GM12878 (cell line): Measurements from ENCODE around the gene CDC42SE2. TPM values are rescaled to one million over a fixed set of nuclear protein-coding genes. Genes with fewer than 3 reads are reported as not detected.
A peak's percentile ranks its signal among the peaks of the same experiment; 100 is the strongest.

Source experiments
- ATAC-seq: fragments of 200-7000 bp; cut with Tn5 transposase; 3 replicates; pipeline ENCODE4 v1.9.1; 2020; ENCODE audit warnings: mild to moderate bottlenecking, moderate library complexity
- BruUV-seq: library from RNA; stranded (reverse); fragments of 400-500 nt; replicated peaks from 2 replicates; lab custom pipeline; 2021; lab: Mats Ljungman, UMichigan
- CTCF ChIA-PET: fragments of 300-600 bp; sonication (Branson Sonifier 250); formaldehyde crosslinking; extraction: SDS; loops from one replicate; lab custom pipeline; 2021; ENCODE audit warnings: inconsistent platforms; lab: Yijun Ruan, JAX
- POLR2A ChIA-PET: fragments of 350-600 bp; formaldehyde crosslinking; extraction: SDS; loops from one replicate; lab custom pipeline; 2021; ENCODE audit warnings: inconsistent platforms; lab: Charles Lee
- RAD21 ChIA-PET: fragments of 300-600 bp; sonication (Branson Sonifier 250); formaldehyde crosslinking; loops from one replicate; lab custom pipeline; 2023; ENCODE audit warnings: antibody characterized with exemption; ENCODE audit not compliant: unreplicated experiment; lab: Charles Lee
- SMC1A ChIA-PET: fragments of 300-600 bp; sonication (Branson Sonifier 250); formaldehyde crosslinking; loops from one replicate; lab custom pipeline; 2023; ENCODE audit not compliant: unreplicated experiment, uncharacterized antibody; lab: Charles Lee
- DNase-seq: peaks from one replicate; pipeline ENCODE4 v3.0.0-alpha.2; 2011; ENCODE audit warnings: low read depth, low spot score
- FAIRE-seq: peaks from 3 replicates; lab custom pipeline; 2011; peaks lifted over from hg19 to GRCh38; lab: Jason Lieb, UNC
- H2AFZ ChIP-seq: 2 replicates; pipeline ENCODE4 v1.6.0; 2011; ENCODE audit warnings: low read depth, low read length, control low read depth; ENCODE audit not compliant: control insufficient read depth
- H3K27ac ChIP-seq: 2 replicates; pipeline ENCODE4 v1.5.1; 2011; ENCODE audit warnings: control low read depth; ENCODE audit not compliant: control insufficient read depth, insufficient read depth
- H3K27me3 ChIP-seq, 2 experiments: replicated peaks in 1 of 2; 2 replicates each; pipeline versions ENCODE4 v1.6.0 to v1.6.1; 2011; ENCODE audit warnings: low read length in 1 of 2; ENCODE audit not compliant: control insufficient read depth in 2 of 2, insufficient read depth in 2 of 2
- H3K36me3 ChIP-seq, 2 experiments: 2 replicates each; pipeline ENCODE4 v1.5.1; 2011; ENCODE audit warnings: low read length in 1 of 2; ENCODE audit not compliant: control insufficient read depth in 2 of 2, insufficient read depth in 2 of 2
- H3K4me1 ChIP-seq: 2 replicates; pipeline ENCODE4 v1.6.1; 2011; ENCODE audit warnings: mild to moderate bottlenecking, low read length, moderate library complexity, mixed read lengths; ENCODE audit not compliant: control insufficient read depth, insufficient read depth
- H3K4me2 ChIP-seq: 2 replicates; pipeline ENCODE4 v1.6.0; 2011; ENCODE audit warnings: control low read depth; ENCODE audit not compliant: control insufficient read depth, insufficient read depth
- H3K4me3 ChIP-seq: fragments of 200-600 bp; sonication (generic); 2 replicates; pipeline ENCODE4 v1.5.1; 2016
- H3K79me2 ChIP-seq: 2 replicates; pipeline ENCODE4 v1.6.0; 2011; ENCODE audit warnings: low read length; ENCODE audit not compliant: control insufficient read depth, insufficient read depth
- H3K9ac ChIP-seq: 2 replicates; pipeline ENCODE4 v1.8.0; 2011; ENCODE audit warnings: low read length, control low read depth, mixed read lengths; ENCODE audit not compliant: control insufficient read depth, insufficient read depth
- H3K9me3 ChIP-seq: replicated peaks from 3 replicates; pipeline ENCODE4 v1.5.1; 2011; ENCODE audit warnings: mild to moderate bottlenecking, low read length; ENCODE audit not compliant: control insufficient read depth, insufficient read depth
- H4K20me1 ChIP-seq: 2 replicates; pipeline ENCODE4 v1.6.0; 2011; ENCODE audit not compliant: control insufficient read depth, insufficient read depth
- BRCA1 ChIP-seq: IDR thresholded peaks from 2 replicates; pipeline ENCODE4 v1.6.1; 2011; ENCODE audit warnings: low read depth, low read length, improper control_type of control experiment
- CHD2 ChIP-seq: IDR thresholded peaks from 2 replicates; pipeline ENCODE4 v1.6.1; 2011; ENCODE audit warnings: low read depth, low read length, improper control_type of control experiment, borderline replicate concordance
- CREM ChIP-seq: IDR thresholded peaks from 2 replicates; pipeline ENCODE4 v1.6.1; 2014; ENCODE audit warnings: antibody characterized with exemption, low read depth
- FOS ChIP-seq: IDR thresholded peaks from 3 replicates; pipeline ENCODE4 v1.6.1; 2011; ENCODE audit warnings: borderline replicate concordance; ENCODE audit not compliant: insufficient read length; ENCODE audit errors: extremely low read depth
- NR2C1 ChIP-seq: fragments of 450-650 bp; IDR thresholded peaks from 2 replicates; pipeline ENCODE4 v1.6.1; 2017; ENCODE audit warnings: antibody characterized with exemption, mild to moderate bottlenecking, moderate library complexity
- PML ChIP-seq: IDR thresholded peaks from 2 replicates; pipeline ENCODE4 v1.6.1; 2012; ENCODE audit warnings: low read length, inconsistent platforms
- SIX5 ChIP-seq: IDR thresholded peaks from 2 replicates; pipeline ENCODE4 v1.6.1; 2011; ENCODE audit warnings: mild to moderate bottlenecking, low read depth, low read length, moderate library complexity; ENCODE audit not compliant: severe bottlenecking
- SMAD1 ChIP-seq: fragments of 450-650 bp; IDR thresholded peaks from 2 replicates; pipeline ENCODE4 v1.6.1; 2018; ENCODE audit warnings: mild to moderate bottlenecking, low read depth; ENCODE audit not compliant: partially characterized antibody
- SMC3 ChIP-seq: IDR thresholded peaks from 2 replicates; pipeline ENCODE4 v1.6.1; 2011; ENCODE audit warnings: low read length, improper control_type of control experiment, borderline replicate concordance
- ZNF207 ChIP-seq: fragments of 450-650 bp; IDR thresholded peaks from 2 replicates; pipeline ENCODE4 v1.6.1; 2014; ENCODE audit warnings: antibody characterized with exemption, mild to moderate bottlenecking, borderline replicate concordance
- ZNF24 ChIP-seq: fragments of 450-650 bp; IDR thresholded peaks from 2 replicates; pipeline ENCODE4 v1.6.1; 2017; ENCODE audit warnings: antibody characterized with exemption, mild to moderate bottlenecking
- WGBS: methylation state at CpG from one replicate; pipeline ENCODE4 v1.1.6; 2016; ENCODE audit warnings: low lambda C conversion rate; ENCODE audit not compliant: insufficient replicate concordance, insufficient coverage; ENCODE audit errors: missing lambda C conversion rate; 5-methylcytosine and 5-hydroxymethylcytosine counted together
- in situ Hi-C: fragments of 300-500 bp; cut with MboI; formaldehyde crosslinking; loops from 9 replicates; pipeline ENCODE4 v1.14.3; 2018; ENCODE audit warnings: mixed read lengths
- intact Hi-C: fragments of 100-400 bp; cut with micrococcal nuclease; formaldehyde crosslinking; loops from one replicate; pipeline ENCODE4 v1.14.2; 2022; ENCODE audit not compliant: unreplicated experiment
- polyA plus RNA-seq, 11 experiments: library from polyadenylated mRNA; depleted of rRNA in 4 of 11; unstranded in 6 of 11; stranded (reverse) in 5 of 11; fragments of >200 nt; fragmentation: Nextera tagmentation in 4 of 11; fragmentation: Illumina TruSeq in 1 of 11; extraction: Ambion mirVana in 4 of 11; extraction: Trizol in 1 of 11; gene quantifications; 1 replicate in 1 of 11; 2 replicates in 10 of 11; pipeline versions ENCODE4 v1.2.1 to v1.2.3, GENCODE V29; 2011 to 2016; ENCODE audit warnings: inconsistent platforms in 2 of 11, missing spikeins in 2 of 11, low read depth in 1 of 11
- total RNA-seq, 4 experiments: library from RNA; depleted of rRNA in 3 of 4; stranded (reverse); fragments of >200 nt in 3 of 4; fragmentation: Illumina TruSeq in 1 of 4; extraction: Trizol in 1 of 4; gene quantifications; 2 replicates each; pipeline versions ENCODE4 v1.2.1 to v1.2.3, GENCODE V29; 2013 to 2021
- TF ChIP-seq, protein P1 (sequence below): IDR thresholded peaks from 2 replicates; pipeline ENCODE4 v1.6.1; 2012; ENCODE audit warnings: low read depth, low read length, improper control_type of control experiment
- TF ChIP-seq, protein P2 (sequence below): fragments of 450-650 bp; formaldehyde crosslinking; IDR thresholded peaks from 2 replicates; pipeline ENCODE4 v1.4.0; 2022; ENCODE audit warnings: mild to moderate bottlenecking, moderate library complexity
- TF ChIP-seq, protein P3 (sequence below): fragments of 450-650 bp; IDR thresholded peaks from 2 replicates; pipeline ENCODE4 v1.6.1; 2017; ENCODE audit warnings: mild to moderate bottlenecking
- TF ChIP-seq, protein P4 (sequence below): IDR thresholded peaks from 2 replicates; pipeline ENCODE4 v1.6.1; 2011; ENCODE audit warnings: mild to moderate bottlenecking, low read depth, low read length, moderate library complexity; ENCODE audit not compliant: insufficient replicate concordance

CDC42SE2 gene
- total and polyA plus RNA-seq, 10 of the 15 experiments (the other 5 are each of a cell fraction or from before 2014, with no cell fraction given), result 57.0 to 148 (median 80.3) TPM

DNA sequence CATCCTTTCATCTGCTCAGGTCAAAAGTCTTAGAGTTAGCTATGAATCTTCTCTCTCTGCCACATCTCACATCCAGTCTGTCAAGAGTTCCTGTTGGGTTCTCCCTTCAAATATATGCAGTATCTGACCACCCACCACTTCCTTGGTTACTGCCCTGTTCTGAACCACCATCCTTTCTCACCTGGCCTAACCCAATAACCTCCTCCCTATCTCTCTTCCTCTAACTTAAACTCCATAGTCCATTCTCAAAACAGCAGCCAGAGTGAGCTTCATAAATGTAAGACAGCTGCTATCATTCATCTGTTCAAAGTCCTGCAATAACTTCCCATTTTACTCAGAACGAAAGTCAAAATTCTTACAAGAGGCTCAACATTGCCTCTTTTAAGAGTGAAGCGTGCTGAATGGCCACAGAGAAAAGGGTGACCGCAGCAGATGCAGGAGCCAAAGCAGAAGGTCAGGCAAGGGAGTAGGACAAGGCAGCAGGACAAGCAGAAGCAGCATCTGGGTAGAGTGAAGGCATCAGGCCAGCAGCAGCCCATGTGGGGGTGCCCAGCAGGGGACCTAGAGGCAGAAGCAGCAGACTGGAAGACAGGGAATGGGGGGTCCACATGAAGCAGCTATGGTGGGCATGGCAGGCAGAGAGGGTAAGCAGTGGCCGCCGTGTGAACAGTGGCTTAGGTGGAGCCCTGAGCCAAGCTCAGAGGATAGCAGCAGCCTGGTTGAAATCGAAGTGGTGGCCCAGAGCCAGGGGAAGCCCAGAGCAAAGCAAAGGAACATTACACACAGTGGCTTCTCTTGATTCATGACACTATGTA, 39.3 kb upstream of the CDC42SE2 start:
- WGBS, result 7% methylated on average over 6 of the region's 6 CpGs
- H2AFZ ChIP-seq, result no peak overlapping the region; the same call in 1 of the 2 replicates
- ChIA-PET CTCF (interaction anchor here (0.8 to 8.7 kb wide), 16 partner anchors 11 to 191 kb away, joined by 3 to 65 read pairs (median 4); partner anchors contain the start of genes CDC42SE2 and HINT1), RAD21 (interaction anchor here (0.8 to 10.4 kb wide), 17 partner anchors 11 to 157 kb away, joined by 3 to 161 read pairs (median 8); partner anchors contain the start of genes CDC42SE2 and HINT1), SMC1A (interaction anchor here (0.6 to 26.7 kb wide), 16 partner anchors 12 to 597 kb away, joined by 3 to 1218 read pairs (median 4); partner anchors contain the start of genes CDC42SE2 and HINT1), POLR2A (interaction anchor here (1.0 to 19.3 kb wide), 9 partner anchors 12 to 172 kb away, joined by 3 to 309 read pairs (median 7); partner anchors contain the start of gene CDC42SE2)
- peak overlapping the region; percentile 92 for H3K4me2 ChIP-seq
- peak overlapping the region; percentile 78 for H3K27ac ChIP-seq
- H3K9me3 ChIP-seq, result no peaks in the 10 kb centered on the region
- peak overlapping the region; percentile 60 for H3K9ac ChIP-seq
- H3K4me3 ChIP-seq, result peak overlapping the region; percentile 64
- in situ Hi-C loops, result no loop called here
- peaks cover 71% of the 10 kb centered on the region for H3K79me2 ChIP-seq
- no peaks in the 10 kb centered on the region for H4K20me1 ChIP-seq
- no peaks in the 10 kb centered on the region; a peak in 1 of 4 replicates for H3K36me3 ChIP-seq
- intact Hi-C loops, result loop anchor here (1.0 to 2.0 kb wide), 5 partner anchors 14 to 192 kb away; no protein-coding TSS in a partner anchor
- H3K4me1 ChIP-seq, result peaks cover 30% of the 10 kb centered on the region
- DNase-seq, result peak; percentile 96
- peak; percentile 82 for ATAC-seq
- peak; percentile 83 for FAIRE-seq
- H3K27me3 ChIP-seq, result no peaks in the 10 kb centered on the region
- BruUV-seq, result no TSS peak
- TF ChIP-seq PML (peak; percentile 75; the same call in 1 of the 2 replicates), BRCA1 (no peak), CHD2 (peak; percentile 75), SMC3 (no peak), SMAD1 (no peak), ZNF207 (0 out of 2 replicates have a peak, but pooled peaks have one; percentile 23), NR2C1 (no peak), ZNF24 (peak; percentile 77), CREM (peak; percentile 83), SIX5 (no peak), FOS (no peak)
- TF ChIP-seq, protein P1, sequence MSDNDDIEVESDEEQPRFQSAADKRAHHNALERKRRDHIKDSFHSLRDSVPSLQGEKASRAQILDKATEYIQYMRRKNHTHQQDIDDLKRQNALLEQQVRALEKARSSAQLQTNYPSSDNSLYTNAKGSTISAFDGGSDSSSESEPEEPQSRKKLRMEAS, result 0 out of 2 replicates have a peak, but pooled peaks have one; percentile 11
- TF ChIP-seq, protein P2, sequence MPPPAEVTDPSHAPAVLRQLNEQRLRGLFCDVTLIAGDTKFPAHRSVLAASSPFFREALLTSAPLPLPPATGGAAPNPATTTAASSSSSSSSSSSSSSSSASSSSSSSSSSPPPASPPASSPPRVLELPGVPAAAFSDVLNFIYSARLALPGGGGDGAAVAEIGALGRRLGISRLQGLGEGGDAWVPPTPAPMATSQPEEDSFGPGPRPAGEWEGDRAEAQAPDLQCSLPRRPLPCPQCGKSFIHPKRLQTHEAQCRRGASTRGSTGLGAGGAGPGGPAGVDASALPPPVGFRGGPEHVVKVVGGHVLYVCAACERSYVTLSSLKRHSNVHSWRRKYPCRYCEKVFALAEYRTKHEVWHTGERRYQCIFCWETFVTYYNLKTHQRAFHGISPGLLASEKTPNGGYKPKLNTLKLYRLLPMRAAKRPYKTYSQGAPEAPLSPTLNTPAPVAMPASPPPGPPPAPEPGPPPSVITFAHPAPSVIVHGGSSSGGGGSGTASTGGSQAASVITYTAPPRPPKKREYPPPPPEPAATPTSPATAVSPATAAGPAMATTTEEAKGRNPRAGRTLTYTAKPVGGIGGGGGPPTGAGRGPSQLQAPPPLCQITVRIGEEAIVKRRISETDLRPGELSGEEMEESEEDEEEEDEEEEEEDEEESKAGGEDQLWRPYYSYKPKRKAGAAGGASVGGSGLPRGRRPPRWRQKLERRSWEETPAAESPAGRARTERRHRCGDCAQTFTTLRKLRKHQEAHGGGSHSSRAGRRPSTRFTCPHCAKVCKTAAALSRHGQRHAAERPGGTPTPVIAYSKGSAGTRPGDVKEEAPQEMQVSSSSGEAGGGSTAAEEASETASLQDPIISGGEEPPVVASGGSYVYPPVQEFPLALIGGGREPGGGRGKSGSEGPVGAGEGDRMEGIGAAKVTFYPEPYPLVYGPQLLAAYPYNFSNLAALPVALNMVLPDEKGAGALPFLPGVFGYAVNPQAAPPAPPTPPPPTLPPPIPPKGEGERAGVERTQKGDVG (CRISPR knock-in tag), result no peak
- TF ChIP-seq, protein P3, sequence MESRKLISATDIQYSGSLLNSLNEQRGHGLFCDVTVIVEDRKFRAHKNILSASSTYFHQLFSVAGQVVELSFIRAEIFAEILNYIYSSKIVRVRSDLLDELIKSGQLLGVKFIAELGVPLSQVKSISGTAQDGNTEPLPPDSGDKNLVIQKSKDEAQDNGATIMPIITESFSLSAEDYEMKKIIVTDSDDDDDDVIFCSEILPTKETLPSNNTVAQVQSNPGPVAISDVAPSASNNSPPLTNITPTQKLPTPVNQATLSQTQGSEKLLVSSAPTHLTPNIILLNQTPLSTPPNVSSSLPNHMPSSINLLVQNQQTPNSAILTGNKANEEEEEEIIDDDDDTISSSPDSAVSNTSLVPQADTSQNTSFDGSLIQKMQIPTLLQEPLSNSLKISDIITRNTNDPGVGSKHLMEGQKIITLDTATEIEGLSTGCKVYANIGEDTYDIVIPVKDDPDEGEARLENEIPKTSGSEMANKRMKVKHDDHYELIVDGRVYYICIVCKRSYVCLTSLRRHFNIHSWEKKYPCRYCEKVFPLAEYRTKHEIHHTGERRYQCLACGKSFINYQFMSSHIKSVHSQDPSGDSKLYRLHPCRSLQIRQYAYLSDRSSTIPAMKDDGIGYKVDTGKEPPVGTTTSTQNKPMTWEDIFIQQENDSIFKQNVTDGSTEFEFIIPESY, result no peak
- TF ChIP-seq, protein P4, sequence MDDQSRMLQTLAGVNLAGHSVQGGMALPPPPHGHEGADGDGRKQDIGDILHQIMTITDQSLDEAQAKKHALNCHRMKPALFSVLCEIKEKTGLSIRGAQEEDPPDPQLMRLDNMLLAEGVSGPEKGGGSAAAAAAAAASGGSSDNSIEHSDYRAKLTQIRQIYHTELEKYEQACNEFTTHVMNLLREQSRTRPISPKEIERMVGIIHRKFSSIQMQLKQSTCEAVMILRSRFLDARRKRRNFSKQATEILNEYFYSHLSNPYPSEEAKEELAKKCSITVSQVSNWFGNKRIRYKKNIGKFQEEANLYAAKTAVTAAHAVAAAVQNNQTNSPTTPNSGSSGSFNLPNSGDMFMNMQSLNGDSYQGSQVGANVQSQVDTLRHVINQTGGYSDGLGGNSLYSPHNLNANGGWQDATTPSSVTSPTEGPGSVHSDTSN, result peak; percentile 63
